H1 (cell line): ENCODE measurements around the gene MTARC1. TPM values are rescaled to one million over a fixed set of nuclear protein-coding genes. Genes with fewer than 3 reads are reported as not detected.

ENCODE experiments used
- CTCF ChIA-PET: fragments of 300-600 bp; sonication (Branson Sonifier 250); formaldehyde crosslinking; loops from one replicate; lab custom pipeline; 2021; ENCODE audit not compliant: partially characterized antibody; lab: Charles Lee
- POLR2A ChIA-PET: fragments of 300-600 bp; sonication (Branson Sonifier 250); formaldehyde crosslinking; loops from one replicate; lab custom pipeline; 2021; ENCODE audit warnings: inconsistent platforms; ENCODE audit not compliant: partially characterized antibody; lab: Charles Lee
- DNase-seq, 2 experiments: peaks; one replicate each; pipeline versions ENCODE4 v3.0.0 to v3.0.0-alpha.2; 2010 to 2022; ENCODE audit warnings: low spot score in 2 of 2, low read depth in 1 of 2, mixed read lengths in 1 of 2
- FAIRE-seq: peaks from 2 replicates; lab custom pipeline; 2011; peaks lifted over from hg19 to GRCh38; lab: Jason Lieb, UNC
- H2AFZ ChIP-seq: 2 replicates; pipeline ENCODE4 v1.8.1; 2012; ENCODE audit warnings: low read length, inconsistent platforms
- H2AK5ac ChIP-seq: 2 replicates; pipeline ENCODE4 v1.6.1; 2013; ENCODE audit warnings: low read depth, low read length
- H2BK120ac ChIP-seq: replicated peaks from 2 replicates; pipeline ENCODE3; 2013; ENCODE audit warnings: low read depth, low read length, inconsistent platforms
- H2BK12ac ChIP-seq: 2 replicates; pipeline ENCODE4 v1.6.1; 2013; ENCODE audit warnings: low read depth, low read length
- H2BK15ac ChIP-seq: 2 replicates; pipeline ENCODE4 v1.6.1; 2013; ENCODE audit warnings: low read length
- H2BK20ac ChIP-seq: 2 replicates; pipeline ENCODE4 v1.6.1; 2013; ENCODE audit warnings: low read length
- H2BK5ac ChIP-seq: 2 replicates; pipeline ENCODE4 v1.6.1; 2013; ENCODE audit warnings: low read depth, low read length
- H3K14ac ChIP-seq: 2 replicates; pipeline ENCODE4 v1.6.1; 2013; ENCODE audit warnings: inconsistent platforms; ENCODE audit not compliant: insufficient read length
- H3K18ac ChIP-seq: 2 replicates; pipeline ENCODE4 v1.6.1; 2013; ENCODE audit warnings: low read length; ENCODE audit errors: extremely low read depth
- H3K23ac ChIP-seq: 2 replicates; pipeline ENCODE4 v1.6.1; 2013; ENCODE audit warnings: inconsistent platforms; ENCODE audit not compliant: insufficient read length
- H3K23me2 ChIP-seq: 2 replicates; pipeline ENCODE4 v1.6.1; 2013; ENCODE audit warnings: low read depth, low read length
- H3K27ac ChIP-seq: 2 replicates; pipeline ENCODE4 v1.6.1; 2011; ENCODE audit warnings: low read depth, low read length, inconsistent platforms
- H3K27me3 ChIP-seq, 4 experiments: replicated peaks in 1 of 4; 1 replicate in 1 of 4; 2 replicates in 3 of 4; pipeline versions ENCODE4 v1.6.1 to v1.8.1; 2011 to 2013; ENCODE audit warnings: low read length in 3 of 4, mild to moderate bottlenecking in 3 of 4, inconsistent platforms in 2 of 4, mixed read lengths in 2 of 4, moderate library complexity in 1 of 4; ENCODE audit not compliant: control insufficient read depth in 3 of 4, insufficient read depth in 3 of 4; ENCODE audit errors: extremely low read depth in 1 of 4
- H3K36me3 ChIP-seq, 4 experiments: 2 replicates each; pipeline versions ENCODE4 v1.6.1 to v1.8.1; 2011 to 2013; ENCODE audit warnings: mild to moderate bottlenecking in 4 of 4, low read length in 3 of 4, moderate library complexity in 2 of 4, control low read depth in 1 of 4, inconsistent platforms in 1 of 4; ENCODE audit not compliant: insufficient read depth in 4 of 4, control insufficient read depth in 2 of 4
- H3K4ac ChIP-seq: replicated peaks from 2 replicates; pipeline ENCODE3; 2013; ENCODE audit warnings: low read length, low read depth, mixed read lengths, inconsistent platforms; ENCODE audit not compliant: insufficient read length
- H3K4me1 ChIP-seq, 4 experiments: replicated peaks in 1 of 4; 1 replicate in 1 of 4; 2 replicates in 3 of 4; pipeline versions ENCODE4 v1.6.1 to v1.8.1; 2011 to 2013; ENCODE audit warnings: low read length in 3 of 4, inconsistent platforms in 2 of 4, mixed read lengths in 1 of 4; ENCODE audit not compliant: insufficient read depth in 4 of 4, control insufficient read depth in 3 of 4
- H3K4me2 ChIP-seq, 2 experiments: 2 replicates each; pipeline versions ENCODE4 v1.6.1 to v1.8.1; 2011 to 2013; ENCODE audit warnings: low read depth in 2 of 2, low read length in 2 of 2, control low read depth in 1 of 2, inconsistent platforms in 1 of 2, mild to moderate bottlenecking in 1 of 2; ENCODE audit not compliant: insufficient read depth in 1 of 2
- H3K4me3 ChIP-seq, 4 experiments: fragments of 200-600, 300-600 bp in 1 of 4; sonication (generic), shearing (Covaris generic), sonication (Bioruptor Twin) in 1 of 4; 2 replicates each; pipeline versions ENCODE4 v1.5.1 to v1.8.1; 2011 to 2016; ENCODE audit warnings: low read length in 4 of 4, low read depth in 3 of 4, control low read depth in 2 of 4, inconsistent platforms in 2 of 4, mild to moderate bottlenecking in 2 of 4, mixed read lengths in 1 of 4, moderate library complexity in 1 of 4; ENCODE audit not compliant: insufficient read depth in 2 of 4; ENCODE audit errors: extremely low read depth in 1 of 4
- H3K56ac ChIP-seq: replicated peaks from 2 replicates; pipeline ENCODE3; 2013; ENCODE audit warnings: low read depth, mild to moderate bottlenecking, mixed read lengths, low read length, inconsistent platforms; ENCODE audit not compliant: insufficient read length
- H3K79me1 ChIP-seq: 2 replicates; pipeline ENCODE4 v1.6.1; 2013; ENCODE audit warnings: low read depth, low read length, control low read depth
- H3K79me2 ChIP-seq, 2 experiments: 2 replicates each; pipeline versions ENCODE4 v1.6.1 to v1.8.1; 2012 to 2013; ENCODE audit warnings: low read length in 2 of 2, mild to moderate bottlenecking in 2 of 2, inconsistent platforms in 1 of 2; ENCODE audit not compliant: insufficient read depth in 2 of 2, control insufficient read depth in 1 of 2
- H3K9ac ChIP-seq, 4 experiments: replicated peaks in 1 of 4; 1 replicate in 1 of 4; 2 replicates in 3 of 4; pipeline versions ENCODE4 v1.6.1 to v1.8.1; 2011 to 2013; ENCODE audit warnings: low read depth in 3 of 4, low read length in 3 of 4, control low read depth in 2 of 4, mild to moderate bottlenecking in 2 of 4, moderate library complexity in 2 of 4, inconsistent platforms in 1 of 4; ENCODE audit errors: extremely low read depth in 1 of 4
- H3K9me3 ChIP-seq, 2 experiments: 2 replicates each; pipeline versions ENCODE4 v1.6.1 to v1.8.1; 2012 to 2013; ENCODE audit warnings: mild to moderate bottlenecking in 2 of 2, moderate library complexity in 2 of 2, control low read depth in 1 of 2, inconsistent platforms in 1 of 2, low read depth in 1 of 2, low read length in 1 of 2, mixed read lengths in 1 of 2; ENCODE audit not compliant: insufficient read depth in 2 of 2
- H4K20me1 ChIP-seq, 2 experiments: replicated peaks in 1 of 2; 2 replicates each; pipeline versions ENCODE3 to v1.8.1; 2011 to 2013; ENCODE audit warnings: inconsistent platforms in 2 of 2, low read length in 2 of 2, mild to moderate bottlenecking in 1 of 2; ENCODE audit not compliant: insufficient read depth in 2 of 2, control insufficient read depth in 1 of 2
- H4K5ac ChIP-seq: 2 replicates; pipeline ENCODE4 v1.6.1; 2013; ENCODE audit warnings: low read length, low read depth, mixed read lengths, inconsistent platforms; ENCODE audit not compliant: insufficient read length
- H4K8ac ChIP-seq: 2 replicates; pipeline ENCODE4 v1.8.0; 2013; ENCODE audit warnings: mild to moderate bottlenecking, moderate library complexity, low read length, inconsistent platforms; ENCODE audit not compliant: insufficient read depth; ENCODE audit errors: extremely low read depth
- H4K91ac ChIP-seq: replicated peaks from 2 replicates; pipeline ENCODE3; 2013; ENCODE audit warnings: low read length, mixed read lengths, inconsistent platforms; ENCODE audit not compliant: insufficient read length
- CHD2 ChIP-seq: IDR thresholded peaks from 2 replicates; pipeline ENCODE4 v1.6.1; 2012; ENCODE audit warnings: low read length, improper control_type of control experiment
- CTBP2 ChIP-seq: IDR thresholded peaks from 2 replicates; pipeline ENCODE4 v1.7.0; 2011; ENCODE audit warnings: borderline replicate concordance, mild to moderate bottlenecking, moderate library complexity, mixed read lengths, low read length; ENCODE audit not compliant: insufficient read depth, insufficient read length
- EGR1 ChIP-seq: IDR thresholded peaks from 2 replicates; pipeline ENCODE4 v1.6.1; 2011; ENCODE audit warnings: low read depth, low read length, borderline replicate concordance
- EP300 ChIP-seq, 2 experiments: IDR thresholded peaks; 1 replicate in 1 of 2; 2 replicates in 1 of 2; pipeline ENCODE4 v1.6.1; 2011 to 2012; ENCODE audit warnings: low read depth in 2 of 2, low read length in 2 of 2, mild to moderate bottlenecking in 2 of 2, borderline replicate concordance in 1 of 2, inconsistent platforms in 1 of 2, moderate library complexity in 1 of 2
- KDM1A ChIP-seq: fragments of 200-600, 300-600 bp; sonication (generic); IDR thresholded peaks from 2 replicates; pipeline ENCODE4 v1.7.1; 2016; ENCODE audit warnings: mild to moderate bottlenecking, low read length, borderline replicate concordance
- MAFK ChIP-seq: IDR thresholded peaks from 2 replicates; pipeline ENCODE4 v1.6.1; 2012; ENCODE audit warnings: low read depth, mild to moderate bottlenecking, improper control_type of control experiment, low read length
- POLR2AphosphoS5 ChIP-seq: IDR thresholded peaks from 2 replicates; pipeline ENCODE4 v1.6.1; 2011; ENCODE audit warnings: low read depth, low read length
- RFX5 ChIP-seq: IDR thresholded peaks from 2 replicates; pipeline ENCODE4 v1.6.1; 2011; ENCODE audit warnings: low read depth, low read length, improper control_type of control experiment, borderline replicate concordance
- RXRA ChIP-seq: IDR thresholded peaks from 2 replicates; pipeline ENCODE4 v1.6.1; 2011; ENCODE audit warnings: low read depth, mild to moderate bottlenecking, low read length, moderate library complexity; ENCODE audit not compliant: insufficient read depth
- SIRT6 ChIP-seq: IDR thresholded peaks from one replicate; pipeline ENCODE4 v1.7.1; 2012; ENCODE audit warnings: low read length, inconsistent platforms
- SP4 ChIP-seq: IDR thresholded peaks from 2 replicates; pipeline ENCODE4 v1.6.1; 2012; ENCODE audit warnings: low read length, inconsistent platforms
- SUZ12 ChIP-seq: fragments of 200-600 bp; sonication (generic); IDR thresholded peaks from 2 replicates; pipeline ENCODE4 v1.6.1; 2012; ENCODE audit warnings: mild to moderate bottlenecking, inconsistent platforms, low read length, moderate library complexity, mixed read lengths
- WGBS, 2 experiments: shearing (Covaris generic) in 1 of 2; methylation state at CpG; one replicate each; pipeline versions ENCODE4 v1.1.6 to v1.1.7; 2013 to 2015; ENCODE audit warnings: low lambda C conversion rate in 2 of 2, mixed read lengths in 2 of 2, inconsistent platforms in 1 of 2, low coverage in 1 of 2, missing lambda C conversion rate in 1 of 2; ENCODE audit not compliant: insufficient replicate concordance in 2 of 2, insufficient coverage in 1 of 2, insufficient read length in 1 of 2; ENCODE audit errors: extremely low coverage in 1 of 2, missing lambda C conversion rate in 1 of 2; 5-methylcytosine and 5-hydroxymethylcytosine counted together
- polyA plus RNA-seq, 7 experiments: library from polyadenylated mRNA; depleted of rRNA in 3 of 7; stranded (reverse) in 5 of 7; unstranded in 2 of 7; fragments of >200 nt in 5 of 7; fragments of 200-250 nt in 2 of 7; gene quantifications; 1 replicate in 5 of 7; 2 replicates in 1 of 7; 4 replicates in 1 of 7; pipeline versions ENCODE4 v1.2.1 to v1.2.3, GENCODE V29; 2011 to 2013; ENCODE audit warnings: missing spikeins in 2 of 7, mixed read lengths in 2 of 7
- total RNA-seq: library from RNA; stranded (reverse); fragmentation: NEBNext Ultra II Directional; extraction: Animal tissue kit (Norgen Biotek cat#: 25700); gene quantifications from 2 replicates; pipeline ENCODE4 v1.2.1, GENCODE V29; 2021
- TF ChIP-seq, protein P1 (sequence below): IDR thresholded peaks from 2 replicates; pipeline ENCODE4 v1.6.1; 2012; ENCODE audit warnings: low read length, inconsistent platforms

The MTARC1 gene
- total and polyA plus RNA-seq, 2 of the 8 experiments (the other 6 are each of a cell fraction or from before 2014, with no cell fraction given): 17.2 to 46.2 TPM

DNA sequence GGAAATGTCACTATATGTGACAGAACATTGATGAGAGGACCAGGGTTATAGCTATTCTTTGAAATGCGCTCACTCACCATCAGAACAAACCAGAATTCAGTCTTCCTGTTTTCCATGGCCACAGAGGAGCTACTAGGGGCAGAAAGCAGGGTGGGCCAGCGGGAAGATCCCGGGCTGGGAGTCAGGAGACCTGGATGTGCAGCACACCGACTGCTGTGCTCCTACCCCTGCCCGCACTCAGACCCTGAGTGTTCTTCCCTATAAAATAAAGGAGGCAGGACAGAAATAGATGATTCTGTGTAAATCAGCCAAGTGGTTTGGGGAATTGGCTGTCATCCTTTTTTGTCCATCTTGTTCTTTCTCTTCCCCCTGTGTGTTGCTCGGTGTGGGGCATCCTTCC, 21.0 kb downstream of the MTARC1 start:
- POLR2A ChIA-PET: interaction anchor here (1.0 kb wide), 1 partner anchor 21 kb away, joined by 3 read pairs; the partner anchor contains the start of gene MTARC1
- no peak overlapping the region for H3K23ac ChIP-seq
- H3K23me2 ChIP-seq: no peaks in the 10 kb centered on the region
- H2AK5ac ChIP-seq: no peak overlapping the region
- no peak overlapping the region for H4K91ac ChIP-seq
- no peak overlapping the region for H3K4me3 ChIP-seq
- H3K27me3 ChIP-seq: no peaks in the 10 kb centered on the region
- H4K5ac ChIP-seq: no peak overlapping the region
- no peak overlapping the region for H2AFZ ChIP-seq
- no peak overlapping the region for H3K27ac ChIP-seq
- no peak overlapping the region for H3K4me2 ChIP-seq
- no peak overlapping the region for H3K56ac ChIP-seq
- H3K79me2 ChIP-seq: no peaks in the 10 kb centered on the region
- no peak overlapping the region for H2BK20ac ChIP-seq
- peaks cover 0 to 6% of the 10 kb centered on the region in 2 experiments for H4K20me1 ChIP-seq
- H2BK15ac ChIP-seq: no peak overlapping the region
- peaks cover 0 to 12% (median 10%) of the 10 kb centered on the region in 4 experiments; a peak in 4 of 8 replicates for H3K36me3 ChIP-seq
- DNase-seq (no peak), FAIRE-seq (no peak)
- no peak overlapping the region for H2BK5ac ChIP-seq
- H3K79me1 ChIP-seq: no peaks in the 10 kb centered on the region
- no peak overlapping the region for H2BK12ac ChIP-seq
- H3K4ac ChIP-seq: no peak overlapping the region
- CTCF ChIA-PET: interaction anchor here (0.9 to 9.2 kb wide), 9 partner anchors 7 to 588 kb away, joined by 3 to 96 read pairs (median 4); partner anchors contain the start of gene MTARC1
- no peaks in the 10 kb centered on the region for H3K9me3 ChIP-seq
- H3K14ac ChIP-seq: no peak overlapping the region
- 81% methylated on average over 6 of the region's 6 CpGs; no CpG with 5 or more reads in 1 of the 2 experiments for WGBS, 2 experiments
- H4K8ac ChIP-seq: no peak overlapping the region
- no peak overlapping the region for H2BK120ac ChIP-seq
- no peak overlapping the region for H3K9ac ChIP-seq
- peaks cover 0 to 6% (median under 1%) of the 10 kb centered on the region in 4 experiments; a peak in 2 of 7 replicates for H3K4me1 ChIP-seq
- H3K18ac ChIP-seq: no peak overlapping the region
- TF ChIP-seq RXRA (no peak), KDM1A (no peak), CHD2 (no peak), EGR1 (no peak), CTBP2 (no peak), POLR2AphosphoS5 (no peak), SIRT6 (no peak), SUZ12 (no peak), MAFK (no peak), RFX5 (no peak), EP300 (IDR thresholded peaks at IDR 0.05; ENCODE audit: borderline replicate concordance in 1 of 2, low read depth in 2 of 2, low read length in 2 of 2) (no peak), SP4 (no peak)
- TF ChIP-seq, protein P1, sequence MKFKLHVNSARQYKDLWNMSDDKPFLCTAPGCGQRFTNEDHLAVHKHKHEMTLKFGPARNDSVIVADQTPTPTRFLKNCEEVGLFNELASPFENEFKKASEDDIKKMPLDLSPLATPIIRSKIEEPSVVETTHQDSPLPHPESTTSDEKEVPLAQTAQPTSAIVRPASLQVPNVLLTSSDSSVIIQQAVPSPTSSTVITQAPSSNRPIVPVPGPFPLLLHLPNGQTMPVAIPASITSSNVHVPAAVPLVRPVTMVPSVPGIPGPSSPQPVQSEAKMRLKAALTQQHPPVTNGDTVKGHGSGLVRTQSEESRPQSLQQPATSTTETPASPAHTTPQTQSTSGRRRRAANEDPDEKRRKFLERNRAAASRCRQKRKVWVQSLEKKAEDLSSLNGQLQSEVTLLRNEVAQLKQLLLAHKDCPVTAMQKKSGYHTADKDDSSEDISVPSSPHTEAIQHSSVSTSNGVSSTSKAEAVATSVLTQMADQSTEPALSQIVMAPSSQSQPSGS: no peak
